ENCODE results near the gene TNFRSF25. TPM values are rescaled to one million over a fixed set of nuclear protein-coding genes. Genes with fewer than 3 reads are reported as not detected.

TNFRSF25 gene
- polyA plus RNA-seq, 2 of the 4 experiments (the other 2 are of a cell fraction): 0.65 to 3.4 TPM

DNA sequence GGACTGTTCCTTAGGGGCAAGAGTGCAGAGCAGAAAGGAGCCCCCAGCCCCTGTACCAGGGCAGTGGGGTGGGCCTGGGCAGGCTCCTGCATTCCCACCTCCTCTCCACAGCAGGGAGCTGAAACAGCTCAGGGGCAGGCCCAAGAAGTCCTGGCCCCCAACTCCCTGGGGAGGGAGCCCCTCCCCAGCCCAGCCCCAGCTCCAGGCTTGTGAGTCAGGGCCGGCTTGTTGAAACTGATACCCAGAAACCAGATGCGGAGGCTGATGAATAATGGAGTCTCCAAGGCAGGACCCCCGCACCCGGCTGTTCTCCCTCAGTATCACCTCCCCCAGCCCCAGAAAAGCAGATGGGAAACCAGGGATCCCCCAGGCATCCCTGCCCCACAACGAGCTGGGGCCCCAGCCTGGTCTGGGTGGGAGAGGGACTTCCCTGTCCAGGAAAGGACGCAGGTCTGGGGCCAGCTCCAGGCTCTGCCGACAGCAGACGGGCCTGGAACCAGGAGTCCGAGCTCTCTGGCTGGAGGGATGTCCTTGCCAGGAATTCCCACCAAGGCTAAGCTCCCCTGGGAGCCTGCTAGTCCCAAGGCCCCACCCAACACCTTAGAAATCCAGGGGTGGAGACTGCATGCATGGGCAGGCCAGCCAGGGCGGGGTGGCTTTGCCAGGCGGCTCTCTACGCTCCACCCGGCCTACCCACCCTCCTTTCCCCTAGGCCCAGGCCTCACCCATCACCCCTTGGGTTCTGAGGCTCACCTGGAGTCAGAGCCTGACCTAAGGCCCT is 22.8 kb upstream of the TNFRSF25 start:
- ChIA-PET CTCF (interaction anchor here (0.6 to 4.6 kb wide), 28 partner anchors 8 to 159 kb away, joined by 3 to 54 read pairs (median 4); no protein-coding TSS in a partner anchor), POLR2A (no interaction called here)
- FAIRE-seq: no peak
- Histone ChIP-seq H3K9me3 (no peaks in the 10 kb centered on the region), H3K4me3 (no peak overlapping the region), H3K4me1 (peaks cover 23% of the 10 kb centered on the region), H3K27ac (peak overlapping the region in 1 of 2 experiments; percentile 99; a peak in 2 of 6 replicates), H3K4me2 (peak overlapping the region; percentile 100)
- 72% methylated on average over 5 of the region's 13 CpGs for WGBS (ENCODE audit: missing lambda C conversion rate)
- no peak for ATAC-seq
- DNase-seq (ENCODE audit: low read depth in 1 of 2, low spot score in 1 of 2): no peak
- TF ChIP-seq EHF (CRISPR knock-in tag; IDR thresholded peaks at IDR 0.05) (no peak), KDM5A (IDR thresholded peaks at IDR 0.05) (no peak), SREBF2 (IDR thresholded peaks at IDR 0.05) (no peak)
- TF ChIP-seq, protein P1, sequence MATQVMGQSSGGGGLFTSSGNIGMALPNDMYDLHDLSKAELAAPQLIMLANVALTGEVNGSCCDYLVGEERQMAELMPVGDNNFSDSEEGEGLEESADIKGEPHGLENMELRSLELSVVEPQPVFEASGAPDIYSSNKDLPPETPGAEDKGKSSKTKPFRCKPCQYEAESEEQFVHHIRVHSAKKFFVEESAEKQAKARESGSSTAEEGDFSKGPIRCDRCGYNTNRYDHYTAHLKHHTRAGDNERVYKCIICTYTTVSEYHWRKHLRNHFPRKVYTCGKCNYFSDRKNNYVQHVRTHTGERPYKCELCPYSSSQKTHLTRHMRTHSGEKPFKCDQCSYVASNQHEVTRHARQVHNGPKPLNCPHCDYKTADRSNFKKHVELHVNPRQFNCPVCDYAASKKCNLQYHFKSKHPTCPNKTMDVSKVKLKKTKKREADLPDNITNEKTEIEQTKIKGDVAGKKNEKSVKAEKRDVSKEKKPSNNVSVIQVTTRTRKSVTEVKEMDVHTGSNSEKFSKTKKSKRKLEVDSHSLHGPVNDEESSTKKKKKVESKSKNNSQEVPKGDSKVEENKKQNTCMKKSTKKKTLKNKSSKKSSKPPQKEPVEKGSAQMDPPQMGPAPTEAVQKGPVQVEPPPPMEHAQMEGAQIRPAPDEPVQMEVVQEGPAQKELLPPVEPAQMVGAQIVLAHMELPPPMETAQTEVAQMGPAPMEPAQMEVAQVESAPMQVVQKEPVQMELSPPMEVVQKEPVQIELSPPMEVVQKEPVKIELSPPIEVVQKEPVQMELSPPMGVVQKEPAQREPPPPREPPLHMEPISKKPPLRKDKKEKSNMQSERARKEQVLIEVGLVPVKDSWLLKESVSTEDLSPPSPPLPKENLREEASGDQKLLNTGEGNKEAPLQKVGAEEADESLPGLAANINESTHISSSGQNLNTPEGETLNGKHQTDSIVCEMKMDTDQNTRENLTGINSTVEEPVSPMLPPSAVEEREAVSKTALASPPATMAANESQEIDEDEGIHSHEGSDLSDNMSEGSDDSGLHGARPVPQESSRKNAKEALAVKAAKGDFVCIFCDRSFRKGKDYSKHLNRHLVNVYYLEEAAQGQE (IDR thresholded peaks at IDR 0.05): no peak

DNA sequence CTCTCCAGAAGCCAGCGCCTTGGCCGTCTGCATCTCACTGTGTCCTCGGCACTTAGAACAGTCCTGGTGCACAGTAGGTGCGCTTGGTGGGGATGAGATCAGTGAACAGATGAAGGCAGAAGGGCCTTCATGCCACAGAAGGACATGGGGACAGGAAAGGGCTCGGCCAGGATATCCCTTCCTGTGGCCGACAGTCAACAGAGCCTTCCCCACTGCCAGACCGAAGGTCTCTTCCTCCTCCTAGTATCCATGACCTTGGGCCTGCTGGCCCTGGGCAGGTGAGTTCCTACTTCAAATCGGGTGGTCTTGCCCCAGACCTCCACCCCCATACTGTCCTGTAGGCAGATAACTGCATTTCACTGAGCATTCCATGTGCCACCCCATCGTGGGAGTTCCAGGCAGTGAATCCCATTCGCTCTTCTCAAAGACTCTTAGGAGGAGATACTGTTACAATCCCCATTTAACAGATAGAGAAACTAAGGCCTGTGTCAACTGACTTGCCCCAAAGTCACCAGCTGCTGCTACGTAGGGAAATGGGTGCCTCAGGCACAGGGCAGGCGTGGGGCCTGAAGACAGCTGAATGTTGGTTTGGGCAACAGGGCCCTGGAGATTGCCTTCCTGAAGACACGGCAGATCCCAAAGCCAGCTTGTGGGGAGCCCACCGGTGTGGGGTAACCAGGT is 22.0 kb upstream of the TNFRSF25 start:
- WGBS (ENCODE audit: missing lambda C conversion rate): 93% methylated on average over 10 of the region's 14 CpGs
- Histone ChIP-seq H3K4me2 (no peak overlapping the region), H3K9me3 (no peaks in the 10 kb centered on the region), H3K27ac (no peak overlapping the region), H3K4me1 (peaks cover 23% of the 10 kb centered on the region), H3K4me3 (no peak overlapping the region)
- ChIA-PET POLR2A (no interaction called here), CTCF (interaction anchor here (0.7 to 4.6 kb wide), 12 partner anchors 12 to 160 kb away, joined by 3 to 54 read pairs (median 4); no protein-coding TSS in a partner anchor)
- no peak for FAIRE-seq
- no peak for TF ChIP-seq ZNF302 (CRISPR knock-in tag; IDR thresholded peaks at IDR 0.05)
- no peak for TF ChIP-seq JUN (IDR thresholded peaks at IDR 0.05)
- no peak for TF ChIP-seq CHD2 (IDR thresholded peaks at IDR 0.05; ENCODE audit: low read length, partially characterized antibody)
- no peak for TF ChIP-seq KDM1A (IDR thresholded peaks at IDR 0.05; ENCODE audit: low read depth)
- no peak for TF ChIP-seq MYC (IDR thresholded peaks at IDR 0.05; ENCODE audit: borderline replicate concordance, low read length)
- TF ChIP-seq RARB (CRISPR knock-in tag; IDR thresholded peaks at IDR 0.05): no peak
- TF ChIP-seq, protein P2, sequence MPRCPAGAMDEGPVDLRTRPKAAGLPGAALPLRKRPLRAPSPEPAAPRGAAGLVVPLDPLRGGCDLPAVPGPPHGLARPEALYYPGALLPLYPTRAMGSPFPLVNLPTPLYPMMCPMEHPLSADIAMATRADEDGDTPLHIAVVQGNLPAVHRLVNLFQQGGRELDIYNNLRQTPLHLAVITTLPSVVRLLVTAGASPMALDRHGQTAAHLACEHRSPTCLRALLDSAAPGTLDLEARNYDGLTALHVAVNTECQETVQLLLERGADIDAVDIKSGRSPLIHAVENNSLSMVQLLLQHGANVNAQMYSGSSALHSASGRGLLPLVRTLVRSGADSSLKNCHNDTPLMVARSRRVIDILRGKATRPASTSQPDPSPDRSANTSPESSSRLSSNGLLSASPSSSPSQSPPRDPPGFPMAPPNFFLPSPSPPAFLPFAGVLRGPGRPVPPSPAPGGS (IDR thresholded peaks at IDR 0.05): no peak
- no peak for TF ChIP-seq RFX5 (IDR thresholded peaks at IDR 0.05)
- TF ChIP-seq, protein P3, sequence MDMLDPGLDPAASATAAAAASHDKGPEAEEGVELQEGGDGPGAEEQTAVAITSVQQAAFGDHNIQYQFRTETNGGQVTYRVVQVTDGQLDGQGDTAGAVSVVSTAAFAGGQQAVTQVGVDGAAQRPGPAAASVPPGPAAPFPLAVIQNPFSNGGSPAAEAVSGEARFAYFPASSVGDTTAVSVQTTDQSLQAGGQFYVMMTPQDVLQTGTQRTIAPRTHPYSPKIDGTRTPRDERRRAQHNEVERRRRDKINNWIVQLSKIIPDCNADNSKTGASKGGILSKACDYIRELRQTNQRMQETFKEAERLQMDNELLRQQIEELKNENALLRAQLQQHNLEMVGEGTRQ (IDR thresholded peaks at IDR 0.05): no peak
- TF ChIP-seq CBX8 (IDR thresholded peaks at IDR 0.05): no peak
- no peak for TF ChIP-seq NFE2L2 (conservative IDR thresholded peaks at IDR 0.05; ENCODE audit: low read length)
- TF ChIP-seq MAZ (IDR thresholded peaks at IDR 0.05; ENCODE audit: borderline replicate concordance, low read depth, low read length): no peak
- TF ChIP-seq ZFP36 (IDR thresholded peaks at IDR 0.05; ENCODE audit: borderline replicate concordance, partially characterized antibody): no peak
- no peak for TF ChIP-seq RAD21 (conservative IDR thresholded peaks at IDR 0.05 in 1 of 2, IDR thresholded peaks at IDR 0.05 in 1 of 2)
- TF ChIP-seq FOSB (CRISPR knock-in tag; IDR thresholded peaks at IDR 0.05): no peak
- TF ChIP-seq, protein P4, sequence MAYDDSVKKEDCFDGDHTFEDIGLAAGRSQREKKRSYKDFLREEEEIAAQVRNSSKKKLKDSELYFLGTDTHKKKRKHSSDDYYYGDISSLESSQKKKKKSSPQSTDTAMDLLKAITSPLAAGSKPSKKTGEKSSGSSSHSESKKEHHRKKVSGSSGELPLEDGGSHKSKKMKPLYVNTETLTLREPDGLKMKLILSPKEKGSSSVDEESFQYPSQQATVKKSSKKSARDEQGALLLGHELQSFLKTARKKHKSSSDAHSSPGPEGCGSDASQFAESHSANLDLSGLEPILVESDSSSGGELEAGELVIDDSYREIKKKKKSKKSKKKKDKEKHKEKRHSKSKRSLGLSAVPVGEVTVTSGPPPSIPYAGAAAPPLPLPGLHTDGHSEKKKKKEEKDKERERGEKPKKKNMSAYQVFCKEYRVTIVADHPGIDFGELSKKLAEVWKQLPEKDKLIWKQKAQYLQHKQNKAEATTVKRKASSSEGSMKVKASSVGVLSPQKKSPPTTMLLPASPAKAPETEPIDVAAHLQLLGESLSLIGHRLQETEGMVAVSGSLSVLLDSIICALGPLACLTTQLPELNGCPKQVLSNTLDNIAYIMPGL (CRISPR knock-in tag; IDR thresholded peaks at IDR 0.05; ENCODE audit: borderline replicate concordance): no peak
- no peak for TF ChIP-seq TP53 (CRISPR knock-in tag; IDR thresholded peaks at IDR 0.05)
- no peak for TF ChIP-seq HEYL (CRISPR knock-in tag; IDR thresholded peaks at IDR 0.05)
- TF ChIP-seq POLR2A (IDR thresholded peaks at IDR 0.05; ENCODE audit: low read length): no peak
- no peak for ATAC-seq
- no peak for DNase-seq (ENCODE audit: low read depth in 1 of 2, low spot score in 1 of 2)
